PFSK-1 (cell line): ENCODE measurements around the gene PRSS27.

Source experiments
- POLR2AphosphoS5 ChIP-seq: IDR thresholded peaks from 2 replicates; pipeline ENCODE4 v1.6.1; 2012; ENCODE audit warnings: low read depth, mild to moderate bottlenecking, control low read depth, low read length, moderate library complexity
- TAF1 ChIP-seq: IDR thresholded peaks from 2 replicates; pipeline ENCODE4 v1.6.1; 2012; ENCODE audit warnings: low read length, control low read depth, borderline replicate concordance; ENCODE audit not compliant: insufficient read depth
- TF ChIP-seq, protein P1 (sequence below), 2 experiments: IDR thresholded peaks; 2 replicates each; pipeline versions ENCODE4 v1.6.1 to v1.8.0; 2011 to 2012; ENCODE audit warnings: low read depth in 2 of 2, low read length in 2 of 2, control low read depth in 1 of 2, inconsistent platforms in 1 of 2, mild to moderate bottlenecking in 1 of 2, moderate library complexity in 1 of 2; ENCODE audit not compliant: insufficient read depth in 1 of 2

- TF ChIP-seq, protein P1, sequence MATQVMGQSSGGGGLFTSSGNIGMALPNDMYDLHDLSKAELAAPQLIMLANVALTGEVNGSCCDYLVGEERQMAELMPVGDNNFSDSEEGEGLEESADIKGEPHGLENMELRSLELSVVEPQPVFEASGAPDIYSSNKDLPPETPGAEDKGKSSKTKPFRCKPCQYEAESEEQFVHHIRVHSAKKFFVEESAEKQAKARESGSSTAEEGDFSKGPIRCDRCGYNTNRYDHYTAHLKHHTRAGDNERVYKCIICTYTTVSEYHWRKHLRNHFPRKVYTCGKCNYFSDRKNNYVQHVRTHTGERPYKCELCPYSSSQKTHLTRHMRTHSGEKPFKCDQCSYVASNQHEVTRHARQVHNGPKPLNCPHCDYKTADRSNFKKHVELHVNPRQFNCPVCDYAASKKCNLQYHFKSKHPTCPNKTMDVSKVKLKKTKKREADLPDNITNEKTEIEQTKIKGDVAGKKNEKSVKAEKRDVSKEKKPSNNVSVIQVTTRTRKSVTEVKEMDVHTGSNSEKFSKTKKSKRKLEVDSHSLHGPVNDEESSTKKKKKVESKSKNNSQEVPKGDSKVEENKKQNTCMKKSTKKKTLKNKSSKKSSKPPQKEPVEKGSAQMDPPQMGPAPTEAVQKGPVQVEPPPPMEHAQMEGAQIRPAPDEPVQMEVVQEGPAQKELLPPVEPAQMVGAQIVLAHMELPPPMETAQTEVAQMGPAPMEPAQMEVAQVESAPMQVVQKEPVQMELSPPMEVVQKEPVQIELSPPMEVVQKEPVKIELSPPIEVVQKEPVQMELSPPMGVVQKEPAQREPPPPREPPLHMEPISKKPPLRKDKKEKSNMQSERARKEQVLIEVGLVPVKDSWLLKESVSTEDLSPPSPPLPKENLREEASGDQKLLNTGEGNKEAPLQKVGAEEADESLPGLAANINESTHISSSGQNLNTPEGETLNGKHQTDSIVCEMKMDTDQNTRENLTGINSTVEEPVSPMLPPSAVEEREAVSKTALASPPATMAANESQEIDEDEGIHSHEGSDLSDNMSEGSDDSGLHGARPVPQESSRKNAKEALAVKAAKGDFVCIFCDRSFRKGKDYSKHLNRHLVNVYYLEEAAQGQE (IDR thresholded peaks at IDR 0.05; ENCODE audit: insufficient read depth in 1 of 2, low read depth in 2 of 2, low read length in 2 of 2) = no peak
- TF ChIP-seq TAF1 = no peak
- no peak for TF ChIP-seq POLR2AphosphoS5
These were observed 21.1 kb upstream of the PRSS27 start for GRCh38 chr16:2741168-2741567.
